GM12878 (cell line): ENCODE results near the gene POR.

Source experiments
- ATF2 ChIP-seq: IDR thresholded peaks from 2 replicates; pipeline ENCODE4 v1.6.1; 2012; ENCODE audit warnings: low read length, inconsistent platforms
- CEBPZ ChIP-seq: fragments of 150-350 bp; IDR thresholded peaks from 2 replicates; pipeline ENCODE4 v1.6.1; 2016; ENCODE audit warnings: low read depth, low read length
- CHD4 ChIP-seq: fragments of 200-600 bp; sonication (generic); IDR thresholded peaks from 2 replicates; pipeline ENCODE4 v1.6.1; 2016; ENCODE audit warnings: mild to moderate bottlenecking
- ESRRA ChIP-seq: IDR thresholded peaks from 2 replicates; pipeline ENCODE4 v1.6.1; 2012; ENCODE audit warnings: mild to moderate bottlenecking, low read length, improper control_type of control experiment
- EZH2 ChIP-seq: IDR thresholded peaks from 2 replicates; pipeline ENCODE4 v1.6.1; 2012; ENCODE audit warnings: low read depth, mild to moderate bottlenecking, control low read depth, inconsistent platforms, low read length, borderline replicate concordance; ENCODE audit not compliant: control insufficient read depth
- NR2C2 ChIP-seq: IDR thresholded peaks from 2 replicates; pipeline ENCODE4 v1.6.1; 2011; ENCODE audit warnings: borderline replicate concordance, low read depth; ENCODE audit not compliant: control insufficient read depth, insufficient read length
- POLR2AphosphoS5 ChIP-seq: IDR thresholded peaks from 2 replicates; pipeline ENCODE4 v1.6.1; 2011; ENCODE audit warnings: mild to moderate bottlenecking, low read length, inconsistent platforms
- SUZ12 ChIP-seq: fragments of 200-600 bp; sonication (generic); IDR thresholded peaks from one replicate; pipeline ENCODE4 v1.6.1; 2018; ENCODE audit warnings: antibody characterized with exemption, mild to moderate bottlenecking; ENCODE audit not compliant: unreplicated experiment
- YY1 ChIP-seq: IDR thresholded peaks from 2 replicates; pipeline ENCODE4 v1.6.1; 2011; ENCODE audit warnings: low read depth, mild to moderate bottlenecking, low read length
- ZNF622 ChIP-seq: fragments of 450-650 bp; IDR thresholded peaks from 2 replicates; pipeline ENCODE4 v1.6.1; 2017; ENCODE audit warnings: mild to moderate bottlenecking, inconsistent platforms

GRCh38 chr7:75960372-75960771 lies 45.4 kb downstream of the POR start:
- TF ChIP-seq EZH2 (no peak), NR2C2 (no peak), SUZ12 (no peak), POLR2AphosphoS5 (no peak), ATF2 (no peak), ZNF622 (no peak), ESRRA (no peak), CEBPZ (no peak), CHD4 (no peak), YY1 (no peak)
